Measurements from ENCODE around the gene RBBP8NL.

The RBBP8NL gene

GRCh38 chr20:62413896-62414481, 13.3 kb downstream of the RBBP8NL start:
- H3K9me3 ChIP-seq (ENCODE audit: control insufficient read depth in 5 of 5, low read length in 5 of 5), result no peaks in the 10 kb centered on the region
- H3K36me3 ChIP-seq (ENCODE audit: control insufficient read depth in 5 of 5, insufficient read depth in 5 of 5, low read length in 5 of 5), result no peaks in the 10 kb centered on the region
- H3K27ac ChIP-seq (ENCODE audit: low read depth, low read length), result no peak overlapping the region
- no peak overlapping the region for H3K9ac ChIP-seq (ENCODE audit: low read length in 5 of 5)
- H3K4me3 ChIP-seq (ENCODE audit: low read depth in 1 of 5, low read length in 5 of 5), result no peak overlapping the region
- H3K4me1 ChIP-seq (ENCODE audit: control insufficient read depth in 5 of 5, insufficient read depth in 5 of 5, low read length in 5 of 5), result peaks cover 0 to 9% (median 6%) of the 10 kb centered on the region in 5 donors
- H3K27me3 ChIP-seq (ENCODE audit: control insufficient read depth in 5 of 5, insufficient read depth in 4 of 5, low read length in 5 of 5), result peaks cover 4 to 40% (median 28%) of the 10 kb centered on the region in 5 donors

GRCh38 chr20:62413025-62413570, 14.2 kb downstream of the RBBP8NL start:
- H3K9ac ChIP-seq (ENCODE audit: low read length in 5 of 5), result no peak overlapping the region
- peaks cover 9 to 37% (median 25%) of the 10 kb centered on the region in 5 donors for H3K27me3 ChIP-seq (ENCODE audit: control insufficient read depth in 5 of 5, insufficient read depth in 4 of 5, low read length in 5 of 5)
- peaks cover 0 to 9% (median 6%) of the 10 kb centered on the region in 5 donors for H3K4me1 ChIP-seq (ENCODE audit: control insufficient read depth in 5 of 5, insufficient read depth in 5 of 5, low read length in 5 of 5)
- no peak overlapping the region for H3K4me3 ChIP-seq (ENCODE audit: low read depth in 1 of 5, low read length in 5 of 5)
- no peak overlapping the region for H3K27ac ChIP-seq (ENCODE audit: low read depth, low read length)
- no peaks in the 10 kb centered on the region for H3K36me3 ChIP-seq (ENCODE audit: control insufficient read depth in 5 of 5, insufficient read depth in 5 of 5, low read length in 5 of 5)
- no peaks in the 10 kb centered on the region for H3K9me3 ChIP-seq (ENCODE audit: control insufficient read depth in 5 of 5, low read length in 5 of 5)

- no peaks in the 10 kb centered on the region for H3K9me3 ChIP-seq (ENCODE audit: control insufficient read depth in 5 of 5, low read length in 5 of 5)
- peaks cover 0 to 15% (median 11%) of the 10 kb centered on the region in 5 donors for H3K4me1 ChIP-seq (ENCODE audit: control insufficient read depth in 5 of 5, insufficient read depth in 5 of 5, low read length in 5 of 5)
- no peak overlapping the region for H3K9ac ChIP-seq (ENCODE audit: low read length in 5 of 5)
- H3K27me3 ChIP-seq (ENCODE audit: control insufficient read depth in 5 of 5, insufficient read depth in 4 of 5, low read length in 5 of 5), result peaks cover 9 to 33% (median 22%) of the 10 kb centered on the region in 5 donors
- no peaks in the 10 kb centered on the region for H3K36me3 ChIP-seq (ENCODE audit: control insufficient read depth in 5 of 5, insufficient read depth in 5 of 5, low read length in 5 of 5)
- no peak overlapping the region for H3K27ac ChIP-seq (ENCODE audit: low read depth, low read length)
- no peak overlapping the region for H3K4me3 ChIP-seq (ENCODE audit: low read depth in 1 of 5, low read length in 5 of 5)
These were observed 14.9 kb downstream of the RBBP8NL start for GRCh38 chr20:62412194-62413024.

- Histone ChIP-seq H3K27ac (ENCODE audit: low read depth, low read length) (no peak overlapping the region), H3K9me3 (ENCODE audit: control insufficient read depth in 5 of 5, low read length in 5 of 5) (no peaks in the 10 kb centered on the region), H3K4me3 (ENCODE audit: low read depth in 1 of 5, low read length in 5 of 5) (no peak overlapping the region), H3K36me3 (ENCODE audit: control insufficient read depth in 5 of 5, insufficient read depth in 5 of 5, low read length in 5 of 5) (no peaks in the 10 kb centered on the region), H3K4me1 (ENCODE audit: control insufficient read depth in 5 of 5, insufficient read depth in 5 of 5, low read length in 5 of 5) (peaks cover 0 to 18% (median 15%) of the 10 kb centered on the region in 5 donors), H3K9ac (ENCODE audit: low read length in 5 of 5) (no peak overlapping the region), H3K27me3 (ENCODE audit: control insufficient read depth in 5 of 5, insufficient read depth in 4 of 5, low read length in 5 of 5) (peaks cover 8 to 26% (median 17%) of the 10 kb centered on the region in 5 donors)
These were observed 15.7 kb downstream of the RBBP8NL start for GRCh38 chr20:62411479-62412193.

GRCh38 chr20:62410746-62411478, 16.4 kb downstream of the RBBP8NL start:
- Histone ChIP-seq H3K9ac (ENCODE audit: low read length in 5 of 5) (no peak overlapping the region), H3K4me1 (ENCODE audit: control insufficient read depth in 5 of 5, insufficient read depth in 5 of 5, low read length in 5 of 5) (peaks cover 0 to 25% (median 22%) of the 10 kb centered on the region in 5 donors), H3K36me3 (ENCODE audit: control insufficient read depth in 5 of 5, insufficient read depth in 5 of 5, low read length in 5 of 5) (no peaks in the 10 kb centered on the region), H3K4me3 (ENCODE audit: low read depth in 1 of 5, low read length in 5 of 5) (no peak overlapping the region), H3K27ac (ENCODE audit: low read depth, low read length) (no peak overlapping the region), H3K9me3 (ENCODE audit: control insufficient read depth in 5 of 5, low read length in 5 of 5) (no peaks in the 10 kb centered on the region), H3K27me3 (ENCODE audit: control insufficient read depth in 5 of 5, insufficient read depth in 4 of 5, low read length in 5 of 5) (peaks cover 6 to 22% (median 12%) of the 10 kb centered on the region in 5 donors)

- H3K27me3 ChIP-seq (ENCODE audit: control insufficient read depth in 5 of 5, insufficient read depth in 4 of 5, low read length in 5 of 5), result peaks cover 6 to 18% (median 9%) of the 10 kb centered on the region in 5 donors
- H3K4me3 ChIP-seq (ENCODE audit: low read depth in 1 of 5, low read length in 5 of 5), result no peak overlapping the region
- H3K4me1 ChIP-seq (ENCODE audit: control insufficient read depth in 5 of 5, insufficient read depth in 5 of 5, low read length in 5 of 5), result peaks cover 0 to 33% (median 29%) of the 10 kb centered on the region in 5 donors
- peak overlapping the region in 1 of 5 donors; percentile 10 for H3K9ac ChIP-seq (ENCODE audit: low read length in 5 of 5)
- H3K27ac ChIP-seq (ENCODE audit: low read depth, low read length), result no peak overlapping the region
- no peaks in the 10 kb centered on the region for H3K9me3 ChIP-seq (ENCODE audit: control insufficient read depth in 5 of 5, low read length in 5 of 5)
- H3K36me3 ChIP-seq (ENCODE audit: control insufficient read depth in 5 of 5, insufficient read depth in 5 of 5, low read length in 5 of 5), result no peaks in the 10 kb centered on the region
These were observed 17.2 kb downstream of the RBBP8NL start for GRCh38 chr20:62409931-62410745.

GRCh38 chr20:62409086-62409853, 18.1 kb downstream of the RBBP8NL start:
- Histone ChIP-seq H3K36me3 (ENCODE audit: control insufficient read depth in 5 of 5, insufficient read depth in 5 of 5, low read length in 5 of 5) (no peaks in the 10 kb centered on the region), H3K27me3 (ENCODE audit: control insufficient read depth in 5 of 5, insufficient read depth in 4 of 5, low read length in 5 of 5) (peaks cover 3 to 11% (median 9%) of the 10 kb centered on the region in 5 donors), H3K4me1 (ENCODE audit: control insufficient read depth in 5 of 5, insufficient read depth in 5 of 5, low read length in 5 of 5) (peaks cover 0 to 36% (median 29%) of the 10 kb centered on the region in 5 donors), H3K4me3 (ENCODE audit: low read depth in 1 of 5, low read length in 5 of 5) (no peak overlapping the region), H3K9me3 (ENCODE audit: control insufficient read depth in 5 of 5, low read length in 5 of 5) (no peaks in the 10 kb centered on the region), H3K9ac (ENCODE audit: low read length in 5 of 5) (peak overlapping the region in 1 of 5 donors; percentile 10), H3K27ac (ENCODE audit: low read depth, low read length) (no peak overlapping the region)

- Histone ChIP-seq H3K36me3 (ENCODE audit: control insufficient read depth in 5 of 5, insufficient read depth in 5 of 5, low read length in 5 of 5) (no peaks in the 10 kb centered on the region), H3K27me3 (ENCODE audit: control insufficient read depth in 5 of 5, insufficient read depth in 4 of 5, low read length in 5 of 5) (peaks cover 3 to 9% (median 8%) of the 10 kb centered on the region in 5 donors), H3K9ac (ENCODE audit: low read length in 5 of 5) (no peak overlapping the region), H3K9me3 (ENCODE audit: control insufficient read depth in 5 of 5, low read length in 5 of 5) (no peaks in the 10 kb centered on the region), H3K27ac (ENCODE audit: low read depth, low read length) (no peak overlapping the region), H3K4me1 (ENCODE audit: control insufficient read depth in 5 of 5, insufficient read depth in 5 of 5, low read length in 5 of 5) (peaks cover 0 to 36% (median 29%) of the 10 kb centered on the region in 5 donors), H3K4me3 (ENCODE audit: low read depth in 1 of 5, low read length in 5 of 5) (no peak overlapping the region)
These were observed 18.7 kb downstream of the RBBP8NL start for GRCh38 chr20:62408640-62409039.

Data from subcutaneous abdominal adipose tissue (tissue), 5 donors.